Keratinocyte (primary cell): ENCODE data around the gene TMTC2. TPM values are rescaled to one million over a fixed set of nuclear protein-coding genes. Genes with fewer than 3 reads are reported as not detected.

Experiments used
- DNase-seq: peaks from one replicate; pipeline ENCODE4 v3.0.0-alpha.2; 2011; ENCODE audit warnings: low read depth, missing footprints, low spot score
- FAIRE-seq: peaks from 2 replicates; lab custom pipeline; 2011; peaks lifted over from hg19 to GRCh38; lab: Jason Lieb, UNC
- H2AFZ ChIP-seq: 2 replicates; pipeline ENCODE4 v1.6.0; 2012; ENCODE audit warnings: low read length, control low read depth, inconsistent platforms; ENCODE audit not compliant: control insufficient read depth
- H3K27ac ChIP-seq: 2 replicates; pipeline ENCODE4 v1.5.1; 2011; ENCODE audit warnings: low read length; ENCODE audit not compliant: control insufficient read depth, insufficient read depth
- H3K27me3 ChIP-seq: 3 replicates; pipeline ENCODE4 v1.6.0; 2011; ENCODE audit warnings: low read length; ENCODE audit not compliant: control insufficient read depth, insufficient read depth; ENCODE audit errors: extremely low read depth
- H3K36me3 ChIP-seq, 2 experiments: 2 replicates in 1 of 2; 3 replicates in 1 of 2; pipeline ENCODE4 v1.5.1; 2011; ENCODE audit warnings: low read length in 2 of 2, mild to moderate bottlenecking in 1 of 2; ENCODE audit not compliant: control insufficient read depth in 2 of 2, insufficient read depth in 2 of 2; ENCODE audit errors: extremely low read depth in 1 of 2
- H3K4me1 ChIP-seq: 3 replicates; pipeline ENCODE4 v1.5.1; 2011; ENCODE audit warnings: low read length; ENCODE audit not compliant: control insufficient read depth, insufficient read depth; ENCODE audit errors: extremely low read depth
- H3K4me2 ChIP-seq: 3 replicates; pipeline ENCODE4 v1.6.0; 2011; ENCODE audit warnings: low read depth, low read length; ENCODE audit not compliant: control insufficient read depth, insufficient read depth; ENCODE audit errors: extremely low read depth
- H3K4me3 ChIP-seq, 3 experiments: fragments of 200-600 bp in 1 of 3; sonication (generic) in 1 of 3; 2 replicates in 2 of 3; 3 replicates in 1 of 3; pipeline ENCODE4 v1.5.1; 2011 to 2016; ENCODE audit warnings: low read length in 3 of 3, mild to moderate bottlenecking in 3 of 3, control low read depth in 2 of 3, inconsistent platforms in 1 of 3, low read depth in 1 of 3, mixed read lengths in 1 of 3, mixed run types in 1 of 3, moderate library complexity in 1 of 3; ENCODE audit not compliant: control insufficient read depth in 2 of 3, insufficient read depth in 2 of 3; ENCODE audit errors: extremely low read depth in 1 of 3
- H3K79me2 ChIP-seq: 2 replicates; pipeline ENCODE4 v1.6.0; 2012; ENCODE audit warnings: low read length; ENCODE audit not compliant: control insufficient read depth, insufficient read depth
- H3K9ac ChIP-seq: 3 replicates; pipeline ENCODE4 v1.6.0; 2011; ENCODE audit warnings: low read length; ENCODE audit not compliant: control insufficient read depth, insufficient read depth; ENCODE audit errors: extremely low read depth
- H3K9me1 ChIP-seq: 3 replicates; pipeline ENCODE4 v1.6.0; 2011; ENCODE audit warnings: low read length; ENCODE audit not compliant: control insufficient read depth, insufficient read depth; ENCODE audit errors: extremely low read depth
- H3K9me3 ChIP-seq: 2 replicates; pipeline ENCODE4 v1.5.1; 2012; ENCODE audit warnings: low read depth, low read length; ENCODE audit not compliant: control insufficient read depth
- H4K20me1 ChIP-seq: 3 replicates; pipeline ENCODE4 v1.6.0; 2011; ENCODE audit warnings: low read length; ENCODE audit not compliant: control insufficient read depth, insufficient read depth; ENCODE audit errors: extremely low read depth
- EZH2 ChIP-seq: IDR thresholded peaks from one replicate; pipeline ENCODE4 v1.6.1; 2012; ENCODE audit warnings: inconsistent platforms, mild to moderate bottlenecking, low read length, moderate library complexity
- dilution Hi-C: fragments of 300-500 bp; cut with MboI; formaldehyde crosslinking; loops from one replicate; pipeline ENCODE4 v1.7.0; 2020; ENCODE audit warnings: low sequenced_read_pairs; ENCODE audit not compliant: extremely low pct_ligation_motif_present
- polyA plus RNA-seq, 5 experiments: library from polyadenylated mRNA; depleted of rRNA in 3 of 5; stranded (reverse) in 3 of 5; stranded (forward) in 1 of 5; unstranded in 1 of 5; fragments of >200 nt; gene quantifications; 1 replicate in 1 of 5; 2 replicates in 3 of 5; 3 replicates in 1 of 5; pipeline versions ENCODE4 v1.2.1 to v1.2.3, GENCODE V29; 2011 to 2012; ENCODE audit warnings: missing spikeins in 2 of 5, low read depth in 1 of 5, low replicate concordance in 1 of 5
- TF ChIP-seq, protein P1 (sequence below), 3 experiments: IDR thresholded peaks in 1 of 3; conservative IDR thresholded peaks in 1 of 3; optimal IDR thresholded peaks in 1 of 3; 2 replicates in 2 of 3; 3 replicates in 1 of 3; pipeline versions ENCODE3 to v1.5.1; 2011; ENCODE audit warnings: low read length in 3 of 3, mild to moderate bottlenecking in 3 of 3, moderate library complexity in 2 of 3, control low read depth in 1 of 3, inconsistent platforms in 1 of 3; ENCODE audit not compliant: insufficient read depth in 2 of 3; ENCODE audit errors: extremely low read depth in 1 of 3

Gene TMTC2
- polyA plus RNA-seq, 1 donor (not counting 4 experiments of a cell fraction or from before 2014, with no cell fraction given): 3.8 TPM

GRCh38 chr12:82996168-82996812 lies 309.6 kb downstream of the TMTC2 start:
- no peak overlapping the region for H3K27ac ChIP-seq
- dilution Hi-C loops: no loop called here
- no peak overlapping the region for H3K4me2 ChIP-seq
- H3K4me1 ChIP-seq: no peaks in the 10 kb centered on the region
- no peak overlapping the region for H3K9ac ChIP-seq
- no peaks in the 10 kb centered on the region for H3K9me1 ChIP-seq
- no peaks in the 10 kb centered on the region for H3K9me3 ChIP-seq
- H2AFZ ChIP-seq: no peak overlapping the region
- H3K27me3 ChIP-seq: no peaks in the 10 kb centered on the region
- FAIRE-seq: no peak
- no peaks in the 10 kb centered on the region for H3K79me2 ChIP-seq
- no peak for DNase-seq
- no peaks in the 10 kb centered on the region for H3K36me3 ChIP-seq
- no peak overlapping the region for H3K4me3 ChIP-seq
- TF ChIP-seq, protein P1, sequence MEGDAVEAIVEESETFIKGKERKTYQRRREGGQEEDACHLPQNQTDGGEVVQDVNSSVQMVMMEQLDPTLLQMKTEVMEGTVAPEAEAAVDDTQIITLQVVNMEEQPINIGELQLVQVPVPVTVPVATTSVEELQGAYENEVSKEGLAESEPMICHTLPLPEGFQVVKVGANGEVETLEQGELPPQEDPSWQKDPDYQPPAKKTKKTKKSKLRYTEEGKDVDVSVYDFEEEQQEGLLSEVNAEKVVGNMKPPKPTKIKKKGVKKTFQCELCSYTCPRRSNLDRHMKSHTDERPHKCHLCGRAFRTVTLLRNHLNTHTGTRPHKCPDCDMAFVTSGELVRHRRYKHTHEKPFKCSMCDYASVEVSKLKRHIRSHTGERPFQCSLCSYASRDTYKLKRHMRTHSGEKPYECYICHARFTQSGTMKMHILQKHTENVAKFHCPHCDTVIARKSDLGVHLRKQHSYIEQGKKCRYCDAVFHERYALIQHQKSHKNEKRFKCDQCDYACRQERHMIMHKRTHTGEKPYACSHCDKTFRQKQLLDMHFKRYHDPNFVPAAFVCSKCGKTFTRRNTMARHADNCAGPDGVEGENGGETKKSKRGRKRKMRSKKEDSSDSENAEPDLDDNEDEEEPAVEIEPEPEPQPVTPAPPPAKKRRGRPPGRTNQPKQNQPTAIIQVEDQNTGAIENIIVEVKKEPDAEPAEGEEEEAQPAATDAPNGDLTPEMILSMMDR (optimal IDR thresholded peaks at IDR 0.05 in 1 of 3, IDR thresholded peaks at IDR 0.05 in 1 of 3, conservative IDR thresholded peaks at IDR 0.05 in 1 of 3; ENCODE audit: extremely low read depth in 1 of 3, insufficient read depth in 2 of 3, low read length in 3 of 3): no peak
- no peak for TF ChIP-seq EZH2
- H4K20me1 ChIP-seq: no peaks in the 10 kb centered on the region

DNA sequence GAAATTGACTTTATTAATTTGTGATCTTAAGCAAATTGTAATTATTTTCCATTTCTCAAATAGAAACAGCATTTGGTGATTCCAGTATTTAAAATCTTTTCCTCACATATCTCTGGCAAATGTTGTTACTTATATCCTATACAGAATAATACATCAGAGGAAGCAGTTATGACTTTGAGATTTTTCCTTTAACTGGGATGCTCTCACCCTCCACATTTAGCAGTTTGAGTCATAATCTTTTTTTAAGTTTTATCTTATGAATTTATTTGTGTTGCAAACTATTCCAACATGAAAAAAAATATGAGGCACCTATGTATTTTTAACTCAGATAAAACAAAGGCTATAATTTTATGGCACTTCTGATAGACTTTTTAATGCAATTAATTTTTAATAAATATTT lies 311.8 kb downstream of the TMTC2 start:
- no peak for FAIRE-seq
- Histone ChIP-seq H3K4me1 (no peaks in the 10 kb centered on the region), H3K4me2 (no peak overlapping the region), H3K9ac (no peak overlapping the region), H3K4me3 (no peak overlapping the region), H3K27me3 (no peaks in the 10 kb centered on the region), H4K20me1 (no peaks in the 10 kb centered on the region), H3K27ac (no peak overlapping the region), H3K9me1 (no peaks in the 10 kb centered on the region), H2AFZ (no peak overlapping the region), H3K36me3 (no peaks in the 10 kb centered on the region), H3K9me3 (no peaks in the 10 kb centered on the region), H3K79me2 (no peaks in the 10 kb centered on the region)
- dilution Hi-C loops: no loop called here
- TF ChIP-seq EZH2: no peak
- TF ChIP-seq, protein P1 (optimal IDR thresholded peaks at IDR 0.05 in 1 of 3, IDR thresholded peaks at IDR 0.05 in 1 of 3, conservative IDR thresholded peaks at IDR 0.05 in 1 of 3; ENCODE audit: extremely low read depth in 1 of 3, insufficient read depth in 2 of 3, low read length in 3 of 3): no peak
- no peak for DNase-seq
